ENCODE measurements around the gene OXCT2. TPM values are rescaled to one million over a fixed set of nuclear protein-coding genes. Genes with fewer than 3 reads are reported as not detected.
"Not testable (repeated sequence)": the region's sequence is repeated elsewhere in the genome, so short reads cannot be mapped to it uniquely, and the experiment has no call there.

OXCT2 gene
- polyA plus RNA-seq, 1 donor from 2014 or later = 0.93 TPM

DNA sequence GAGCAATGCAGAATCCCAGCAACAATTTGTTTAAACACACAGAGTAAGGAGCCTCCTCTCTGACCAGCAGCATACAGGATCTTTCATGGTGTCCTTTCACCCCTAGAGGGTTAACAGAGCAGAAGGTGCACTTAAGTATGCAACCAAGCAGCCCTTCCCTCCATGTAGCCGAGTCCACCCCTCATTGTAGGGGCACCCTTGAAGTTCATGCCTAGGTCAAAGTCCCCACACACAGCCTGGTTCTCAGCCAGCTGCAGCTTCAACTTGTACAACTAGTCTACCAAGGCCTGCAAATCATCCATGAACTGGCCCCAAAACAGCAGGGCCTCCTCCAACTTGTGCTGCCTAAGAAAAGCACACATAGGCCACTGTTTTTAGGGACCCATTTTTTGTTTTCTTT is 24.5 kb upstream of the OXCT2 start:
- Mint-ChIP-seq H3K27ac (no peak overlapping the region), H3K4me3 (no peak overlapping the region), H3K4me1 (peaks cover 19 to 32% (median 22%) of the 10 kb centered on the region in 3 donors), H3K9me3 (no peaks in the 10 kb centered on the region), H3K27me3 (peaks cover 3% of the 10 kb centered on the region), H3K36me3 (peaks cover 3% of the 10 kb centered on the region)

DNA sequence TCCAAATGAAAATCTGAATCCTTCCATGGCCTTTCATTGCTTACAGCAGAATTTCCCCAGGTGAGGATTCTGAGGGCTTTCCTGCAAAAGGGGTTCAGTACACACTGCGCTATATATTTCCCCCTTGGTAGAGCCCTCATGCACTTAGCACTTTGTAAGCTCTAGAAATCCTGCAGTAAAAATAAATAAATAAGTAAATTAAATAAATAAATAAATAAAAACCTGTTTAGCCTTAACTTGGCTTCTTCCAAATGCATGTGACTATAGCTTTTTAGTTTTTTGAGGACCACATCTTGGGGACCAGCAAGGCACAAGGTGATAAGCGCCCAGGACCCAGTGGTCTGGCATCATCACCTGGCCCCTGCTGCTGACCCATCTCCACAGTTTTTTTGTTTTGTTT is 20.7 kb upstream of the OXCT2 start:
- peaks cover 6% of the 10 kb centered on the region for H3K27me3 Mint-ChIP-seq
- H3K4me1 Mint-ChIP-seq = peaks cover 12 to 32% (median 17%) of the 10 kb centered on the region in 3 donors
- H3K4me3 Mint-ChIP-seq = peak overlapping the region in 1 of 4 donors; percentile 43
- no peak overlapping the region for H3K27ac Mint-ChIP-seq
- H3K36me3 Mint-ChIP-seq = no peaks in the 10 kb centered on the region
- no peaks in the 10 kb centered on the region for H3K9me3 Mint-ChIP-seq

DNA sequence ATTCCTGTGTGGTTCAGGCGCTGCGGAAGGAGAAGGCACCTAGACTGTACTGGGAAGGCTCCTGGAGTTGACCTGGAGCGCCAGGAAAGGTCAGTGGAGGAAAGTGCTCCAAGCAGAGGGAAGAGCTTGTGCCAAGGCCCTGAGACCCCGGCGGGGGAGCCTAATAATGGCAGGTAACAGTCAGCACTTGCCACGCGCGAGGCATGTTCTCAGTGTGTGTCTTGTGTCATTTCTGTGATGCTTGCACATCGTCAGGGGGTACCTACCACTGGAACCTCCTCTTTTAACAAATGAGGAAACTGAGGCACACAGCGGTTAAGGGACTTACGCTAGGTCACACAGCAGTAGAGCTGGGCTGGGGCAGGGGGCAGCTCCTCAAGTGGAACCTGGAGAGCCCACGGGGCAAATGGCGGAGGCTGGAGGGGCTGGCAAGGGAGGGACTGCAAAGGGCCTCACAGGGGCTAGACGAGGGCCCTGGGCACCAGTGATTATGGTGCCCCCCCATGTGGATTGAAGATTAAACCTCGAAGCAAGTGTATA is 18.5 kb upstream of the OXCT2 start:
- Mint-ChIP-seq H3K4me3 (peak overlapping the region; percentile 63 to 94 (median 88)), H3K36me3 (no peaks in the 10 kb centered on the region), H3K9me3 (no peaks in the 10 kb centered on the region), H3K27ac (peak overlapping the region in 2 of 3 donors; percentile 74 to 88), H3K27me3 (peaks cover 6% of the 10 kb centered on the region), H3K4me1 (peaks cover 8 to 41% (median 17%) of the 10 kb centered on the region in 3 donors)

DNA sequence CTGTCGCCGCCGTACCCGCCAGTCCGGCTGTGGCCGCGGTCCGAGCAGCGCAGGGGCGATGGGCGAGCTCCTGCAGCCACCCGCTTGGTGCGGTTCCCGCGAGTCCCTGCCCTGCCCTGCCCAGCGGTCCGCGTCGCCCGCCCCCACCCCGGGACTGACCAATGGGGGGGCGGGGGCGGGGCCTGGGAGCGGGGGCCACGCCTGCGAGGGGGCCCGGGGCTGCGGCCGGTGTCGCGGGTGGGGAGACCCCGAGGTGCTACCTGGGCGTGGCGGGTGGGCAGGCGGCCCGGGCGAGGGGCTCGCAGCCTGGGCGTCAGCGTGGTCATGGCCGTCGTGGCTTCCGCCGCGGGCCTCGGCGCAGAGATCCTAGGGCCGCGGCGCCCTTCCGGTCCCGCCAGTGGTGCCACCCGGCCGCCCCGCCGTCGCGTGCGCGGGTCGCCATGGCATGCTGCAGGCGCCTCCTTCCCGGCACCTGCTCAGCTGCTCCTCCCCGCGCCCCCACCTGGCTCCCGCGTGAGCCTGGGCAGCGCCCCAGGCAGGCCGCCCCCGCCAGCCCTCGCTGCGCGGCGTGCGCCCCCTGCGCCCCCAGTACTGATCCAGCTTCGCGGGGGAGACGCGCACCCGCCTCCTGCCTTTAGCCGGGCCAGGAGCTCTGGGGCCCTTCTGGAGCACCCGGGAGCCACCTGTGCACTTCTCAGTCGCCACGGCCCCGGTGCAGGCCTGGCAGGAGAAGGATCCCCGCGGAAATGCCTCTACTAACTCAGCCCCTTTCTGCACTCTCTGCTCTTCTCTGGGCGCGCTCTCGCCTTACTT is 17.8 kb upstream of the OXCT2 start, which contains the start of gene BMP8B:
TSS of gene BMP8B (minus strand) at position 108 of the 813 bp plus-strand sequence. CDS start 380 bp downstream, outside the sequence.
- peaks cover 7 to 41% (median 17%) of the 10 kb centered on the region in 3 donors for H3K4me1 Mint-ChIP-seq
- no peaks in the 10 kb centered on the region for H3K9me3 Mint-ChIP-seq
- H3K36me3 Mint-ChIP-seq = no peaks in the 10 kb centered on the region
- H3K27me3 Mint-ChIP-seq = peaks cover 6% of the 10 kb centered on the region
- H3K27ac Mint-ChIP-seq = peak within 1 kb of the TSS in 2 of 3 donors; percentile 74 to 88
- peak within 1 kb of the TSS; percentile 84 to 94 (median 88) for H3K4me3 Mint-ChIP-seq

DNA sequence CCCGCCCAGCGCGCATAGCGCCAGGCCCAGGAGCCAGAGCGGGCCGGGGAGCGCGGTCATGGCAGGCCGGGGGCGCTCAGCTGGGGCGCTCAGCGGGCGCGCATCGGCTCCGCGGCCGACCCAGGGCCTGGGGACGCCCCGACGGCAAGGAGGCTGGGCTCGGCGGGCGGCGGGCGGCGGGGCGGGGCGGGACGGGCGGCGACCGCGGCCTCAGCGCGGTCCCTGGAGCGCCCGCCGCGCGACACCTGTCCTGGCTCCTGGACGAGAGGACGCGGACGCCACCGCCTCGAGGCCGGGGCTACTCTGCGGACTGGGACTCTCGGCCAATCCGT is 17.2 kb upstream of the OXCT2 start:
- Mint-ChIP-seq H3K36me3 (no peaks in the 10 kb centered on the region), H3K27me3 (peaks cover 6% of the 10 kb centered on the region)

DNA sequence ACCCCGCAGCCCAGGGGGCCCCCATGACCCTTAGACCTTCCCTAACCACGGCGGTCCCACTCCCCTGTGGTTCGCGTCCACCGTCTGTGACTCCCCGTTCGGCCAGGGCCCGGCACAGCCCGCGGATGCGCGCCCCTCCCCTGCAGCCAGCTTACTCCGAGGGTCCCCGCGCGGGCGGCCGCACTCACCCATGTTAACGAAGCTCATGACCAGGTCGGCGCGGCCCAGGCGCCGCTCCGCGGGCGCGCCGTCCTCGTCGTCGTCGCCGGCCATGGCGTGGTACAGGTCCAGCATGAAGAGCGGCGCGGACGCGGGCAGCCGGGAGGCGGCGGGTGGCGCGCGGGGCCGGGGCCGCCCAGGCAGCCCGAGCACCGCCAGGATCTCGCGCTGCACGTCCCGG is 16.8 kb upstream of the OXCT2 start:
- H3K4me1 Mint-ChIP-seq = peaks cover 5 to 37% (median 13%) of the 10 kb centered on the region in 3 donors
- not testable (repeated sequence) for H3K27ac Mint-ChIP-seq, H3K9me3 Mint-ChIP-seq, H3K36me3 Mint-ChIP-seq, H3K27me3 Mint-ChIP-seq
- peak overlapping the region; percentile 76 to 87 (median 82) for H3K4me3 Mint-ChIP-seq

More for the DNA sequence above, 17.2 kb upstream of the OXCT2 start:
- peaks cover 7 to 38% (median 17%) of the 10 kb centered on the region in 3 donors for H3K4me1 Mint-ChIP-seq
- H3K4me3 Mint-ChIP-seq = peak overlapping the region in 1 of 4 donors; percentile 52
- no peaks in the 10 kb centered on the region for H3K9me3 Mint-ChIP-seq
- no peak overlapping the region for H3K27ac Mint-ChIP-seq

DNA sequence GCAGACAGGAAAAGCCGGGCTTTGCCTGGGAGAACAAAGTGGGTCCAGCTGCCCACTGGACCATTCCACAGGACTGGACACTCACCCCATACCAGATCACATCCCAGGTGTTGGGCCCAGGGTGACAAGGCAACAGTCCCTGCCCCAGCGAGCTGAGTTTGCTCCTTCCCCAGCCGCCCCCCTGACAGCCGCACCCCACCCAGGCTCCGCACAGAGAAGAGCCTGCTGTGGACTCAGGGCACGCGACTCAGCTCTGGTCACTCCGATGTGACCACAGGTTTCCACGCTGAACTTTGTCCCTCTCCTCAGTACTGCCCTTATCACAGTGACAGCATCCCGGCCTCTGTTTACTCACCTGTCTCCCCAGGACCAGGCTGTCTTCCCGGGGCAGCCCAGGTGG is 16.3 kb upstream of the OXCT2 start:
- Mint-ChIP-seq H3K27me3 (peaks cover 3% of the 10 kb centered on the region), H3K36me3 (no peaks in the 10 kb centered on the region), H3K4me3 (peak overlapping the region; percentile 76 to 87 (median 82)), H3K9me3 (no peaks in the 10 kb centered on the region), H3K27ac (peak overlapping the region; percentile 54 to 84 (median 71)), H3K4me1 (peaks cover under 1 to 32% (median 10%) of the 10 kb centered on the region in 3 donors)

DNA sequence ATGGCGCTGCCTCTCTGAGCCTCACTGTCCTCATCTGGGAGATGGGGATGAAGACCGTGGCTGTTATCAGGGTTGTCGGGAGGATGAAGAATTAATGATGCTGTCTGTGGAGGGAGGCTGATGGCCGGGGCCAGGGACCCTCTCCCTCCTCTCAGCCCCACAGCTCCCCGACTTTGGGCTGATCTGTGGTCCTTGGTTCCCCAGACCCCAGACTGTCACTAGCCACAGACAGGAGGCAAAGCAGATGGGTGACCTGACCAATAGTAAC is 15.9 kb upstream of the OXCT2 start:
- H3K9me3 Mint-ChIP-seq, H3K27me3 Mint-ChIP-seq, H3K36me3 Mint-ChIP-seq: not testable (repeated sequence)
- H3K4me1 Mint-ChIP-seq = peaks cover 0 to 29% (median 8%) of the 10 kb centered on the region in 3 donors
- H3K4me3 Mint-ChIP-seq = peak overlapping the region; percentile 76 to 87 (median 82)
- H3K27ac Mint-ChIP-seq = peak overlapping the region; percentile 54 to 84 (median 71)

DNA sequence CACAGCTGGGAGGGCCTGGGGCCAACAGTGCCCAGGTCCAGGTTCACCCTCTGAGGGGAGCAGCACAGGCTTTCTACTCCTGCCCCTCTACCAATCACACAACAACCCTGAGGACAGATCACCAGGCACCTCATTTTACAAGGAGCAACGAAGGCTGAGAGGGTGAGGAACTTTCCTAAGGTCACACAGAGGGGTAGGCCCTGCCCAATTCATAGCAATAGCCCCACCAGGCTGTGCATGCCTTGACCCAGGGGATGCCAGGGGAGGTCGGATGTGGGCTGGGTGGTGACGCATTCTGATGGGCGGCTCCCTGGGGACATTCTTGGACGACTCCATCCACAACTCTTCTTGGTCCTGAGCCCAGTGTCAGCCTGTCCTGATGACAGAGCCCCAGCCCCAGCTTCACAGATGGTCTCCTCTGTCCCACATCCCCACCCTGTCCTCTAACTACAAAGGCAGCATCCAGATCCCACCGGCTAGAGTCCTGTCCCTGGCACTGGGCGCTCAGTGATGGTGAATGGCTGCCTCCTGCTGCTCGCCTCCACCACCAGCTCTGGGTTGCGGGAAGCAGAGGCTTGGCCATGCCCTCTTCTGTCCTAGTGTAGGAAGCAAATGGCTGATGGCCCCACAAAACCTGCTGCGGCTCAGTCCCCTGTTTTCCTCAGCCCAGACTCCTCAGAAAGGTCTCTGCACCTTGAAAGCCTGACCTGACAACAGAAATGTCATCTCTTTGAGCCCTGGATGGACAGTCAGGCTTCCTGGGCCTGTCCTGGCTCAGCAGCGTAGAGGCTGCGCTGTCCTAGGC is 15.4 kb upstream of the OXCT2 start:
- peaks cover 0 to 27% (median 7%) of the 10 kb centered on the region in 3 donors for H3K4me1 Mint-ChIP-seq
- peak overlapping the region; percentile 2 to 65 (median 64) for H3K27ac Mint-ChIP-seq
- H3K4me3 Mint-ChIP-seq = peak overlapping the region; percentile 76 to 87 (median 82)
- H3K27me3 Mint-ChIP-seq, H3K36me3 Mint-ChIP-seq, H3K9me3 Mint-ChIP-seq: not testable (repeated sequence)

DNA sequence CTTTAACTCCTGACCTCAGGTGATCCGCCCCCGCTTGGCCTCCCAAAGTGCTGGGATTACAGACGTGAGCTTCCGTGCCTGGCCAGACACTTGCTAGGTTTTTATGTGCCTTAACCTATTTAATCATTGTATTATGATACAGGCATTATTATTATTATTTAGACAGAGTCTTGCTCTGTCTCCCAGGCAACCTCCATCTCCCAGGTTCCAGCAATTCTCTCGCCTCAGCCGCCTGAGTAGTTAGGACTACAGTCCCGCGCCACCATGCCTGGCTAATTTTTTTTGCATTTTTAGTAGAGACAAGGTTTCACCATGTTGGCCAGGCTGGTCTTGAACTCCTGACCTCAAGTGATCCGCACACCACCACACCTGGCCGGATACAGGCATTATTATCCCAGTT is 11.5 kb upstream of the OXCT2 start:
- not testable (repeated sequence) for H3K27me3 Mint-ChIP-seq, H3K27ac Mint-ChIP-seq, H3K9me3 Mint-ChIP-seq, H3K36me3 Mint-ChIP-seq
- H3K4me3 Mint-ChIP-seq = peak overlapping the region in 1 of 4 donors; percentile 49
- peaks cover 0 to 25% (median 0%) of the 10 kb centered on the region in 3 donors for H3K4me1 Mint-ChIP-seq

DNA sequence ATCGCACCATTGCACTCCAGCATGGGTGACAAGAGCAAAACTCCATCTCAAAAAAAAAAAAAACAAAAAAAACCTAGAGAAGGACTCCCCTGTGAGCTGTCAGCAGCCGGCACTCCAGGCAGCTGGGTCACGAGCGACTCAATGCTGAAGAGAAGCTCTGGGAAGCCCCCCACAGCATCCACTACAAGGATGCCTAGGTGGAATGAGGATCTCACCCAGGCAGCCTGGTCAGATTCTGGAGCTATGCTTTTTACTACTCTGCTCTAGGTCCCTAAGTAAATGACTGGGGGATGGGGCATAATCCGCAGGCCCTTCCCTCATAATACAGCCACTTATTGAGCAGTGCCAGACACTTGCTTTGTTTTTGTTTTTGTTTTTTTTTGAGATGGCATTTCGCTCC is 11.0 kb upstream of the OXCT2 start:
- no peak overlapping the region for H3K4me3 Mint-ChIP-seq
- no peaks in the 10 kb centered on the region for H3K9me3 Mint-ChIP-seq
- H3K4me1 Mint-ChIP-seq = peaks cover 0 to 26% (median 0%) of the 10 kb centered on the region in 3 donors
- no peak overlapping the region for H3K27ac Mint-ChIP-seq
- H3K36me3 Mint-ChIP-seq = peaks cover 3% of the 10 kb centered on the region
- no peaks in the 10 kb centered on the region for H3K27me3 Mint-ChIP-seq

DNA sequence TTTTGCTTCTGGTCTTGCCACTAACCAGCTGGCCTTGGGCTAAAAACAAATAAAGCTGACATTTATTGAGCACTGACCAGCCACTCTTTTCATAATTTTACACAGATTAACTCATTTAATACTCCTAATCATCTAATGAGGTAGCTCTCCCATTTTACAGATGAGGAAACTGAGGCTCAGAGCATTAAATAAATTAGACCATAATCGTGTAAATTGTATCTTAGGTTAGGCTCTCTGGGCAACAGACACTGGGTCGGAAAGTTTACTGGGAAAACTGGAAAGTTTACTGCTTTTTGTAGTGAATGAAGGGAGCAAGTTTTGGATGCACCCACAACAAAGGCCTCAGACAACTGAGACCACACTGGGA is 10.2 kb upstream of the OXCT2 start:
- peaks cover 3% of the 10 kb centered on the region for H3K36me3 Mint-ChIP-seq
- H3K27ac Mint-ChIP-seq = peak overlapping the region in 1 of 3 donors; percentile 31
- H3K4me3 Mint-ChIP-seq = peak overlapping the region in 1 of 4 donors; percentile 20
- H3K9me3 Mint-ChIP-seq = no peaks in the 10 kb centered on the region
- peaks cover 0 to 27% (median 1%) of the 10 kb centered on the region in 3 donors for H3K4me1 Mint-ChIP-seq
- peaks cover 1% of the 10 kb centered on the region for H3K27me3 Mint-ChIP-seq

DNA sequence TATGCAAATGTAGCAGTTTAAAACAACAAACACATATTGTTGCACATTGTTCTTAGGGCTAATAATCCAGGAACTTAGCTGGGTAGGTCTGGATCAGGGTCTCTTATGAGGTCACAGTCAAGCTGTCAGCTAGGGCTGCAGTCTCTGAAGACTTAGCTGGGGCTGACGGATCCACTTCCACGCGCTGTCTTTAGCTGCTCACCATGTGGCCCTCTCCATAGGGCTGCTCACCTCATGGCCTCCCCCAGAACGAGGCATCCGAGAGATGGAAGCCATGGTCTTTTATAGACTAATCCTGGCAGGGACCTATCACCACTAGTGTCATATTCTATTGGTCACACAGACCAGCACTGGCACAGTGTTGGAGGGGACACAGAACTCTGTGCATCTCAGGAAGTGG is 8.7 kb upstream of the OXCT2 start:
- peaks cover 2% of the 10 kb centered on the region for H3K27me3 Mint-ChIP-seq
- peaks cover 0 to 24% (median 4%) of the 10 kb centered on the region in 3 donors for H3K4me1 Mint-ChIP-seq
- H3K36me3 Mint-ChIP-seq = peaks cover 3% of the 10 kb centered on the region
- peak overlapping the region in 1 of 3 donors; percentile 54 for H3K27ac Mint-ChIP-seq
- H3K4me3 Mint-ChIP-seq = no peak overlapping the region
- no peaks in the 10 kb centered on the region for H3K9me3 Mint-ChIP-seq

DNA sequence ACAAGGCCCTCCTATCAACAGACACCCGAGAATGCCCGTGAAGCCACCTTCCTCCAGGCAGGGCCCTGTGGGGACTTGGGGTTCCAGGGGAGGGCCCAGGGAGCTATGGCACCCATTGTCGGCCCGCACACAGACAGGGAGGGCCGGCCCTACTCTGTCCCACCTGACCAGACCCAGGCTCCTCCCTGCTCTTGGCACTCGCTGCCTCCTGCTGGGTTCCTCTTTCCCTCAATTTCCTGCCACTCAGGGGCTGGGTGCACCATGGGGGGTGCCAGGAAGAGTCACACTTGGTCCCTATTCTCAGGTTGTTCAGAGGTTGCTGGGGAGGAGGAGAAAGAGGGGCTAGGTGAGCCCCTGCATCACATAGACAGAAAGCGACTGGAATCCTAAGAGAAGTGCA is 8.0 kb upstream of the OXCT2 start:
- H3K27ac Mint-ChIP-seq = peak overlapping the region in 2 of 3 donors; percentile 71 to 82
- H3K4me3 Mint-ChIP-seq = no peak overlapping the region
- H3K4me1 Mint-ChIP-seq = peaks cover 0 to 24% (median 4%) of the 10 kb centered on the region in 3 donors
- peaks cover 3% of the 10 kb centered on the region for H3K36me3 Mint-ChIP-seq
- H3K27me3 Mint-ChIP-seq = peaks cover 2% of the 10 kb centered on the region
- H3K9me3 Mint-ChIP-seq = no peaks in the 10 kb centered on the region

DNA sequence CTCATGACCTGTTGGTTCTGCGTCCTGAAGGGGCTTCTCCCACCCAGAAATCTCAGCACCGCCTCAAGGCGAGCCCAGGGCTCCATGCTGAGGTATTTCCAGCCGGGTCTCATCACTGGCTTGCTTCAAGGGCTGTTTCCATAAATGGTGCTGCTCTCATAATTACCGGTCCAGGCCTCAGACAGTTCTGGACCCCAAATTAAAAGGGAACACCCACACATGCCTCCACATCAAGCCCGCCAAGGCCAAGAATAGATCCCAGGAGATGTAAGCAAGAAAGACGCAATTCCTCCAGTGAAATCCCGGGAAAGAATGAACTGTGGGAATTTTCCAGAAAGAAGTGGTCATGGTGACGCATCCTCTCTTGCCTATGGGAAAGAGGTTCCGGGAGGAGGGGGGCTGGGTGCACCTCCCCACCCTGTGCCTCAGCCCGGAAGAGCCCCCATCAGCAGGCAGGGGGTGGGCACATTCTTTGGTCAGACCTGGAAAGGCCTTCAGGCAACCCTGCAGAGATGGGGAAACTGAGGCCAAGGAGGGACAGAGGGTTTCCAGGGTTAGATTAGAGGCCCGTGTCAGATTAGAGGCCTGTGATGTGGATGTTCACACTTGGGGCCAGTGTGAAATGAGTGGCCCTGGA is 7.4 kb upstream of the OXCT2 start:
- H3K4me1 Mint-ChIP-seq = peaks cover 0 to 24% (median 4%) of the 10 kb centered on the region in 3 donors
- H3K27ac Mint-ChIP-seq = peak overlapping the region in 1 of 3 donors; percentile 82
- peak overlapping the region in 1 of 4 donors; percentile 12 for H3K4me3 Mint-ChIP-seq
- not testable (repeated sequence) for H3K36me3 Mint-ChIP-seq, H3K9me3 Mint-ChIP-seq, H3K27me3 Mint-ChIP-seq
